HepG2 (cell line): ENCODE results near the gene ZNF26. TPM values are rescaled to one million over a fixed set of nuclear protein-coding genes. Genes with fewer than 3 reads are reported as not detected.
A peak's percentile ranks its signal among the peaks of the same experiment; 100 is the strongest.

ENCODE experiments used
- ATF7 ChIP-seq, 2 experiments: fragments of 450-650 bp in 1 of 2; sonication (generic) in 1 of 2; formaldehyde crosslinking in 1 of 2; IDR thresholded peaks; 2 replicates each; pipeline versions ENCODE4 v1.4.0 to v1.6.1; 2016 to 2020; ENCODE audit warnings: antibody characterized with exemption in 1 of 2, mild to moderate bottlenecking in 1 of 2, missing genetic modification reagents in 1 of 2
- ETV6 ChIP-seq: sonication (generic); formaldehyde crosslinking; conservative IDR thresholded peaks from 2 replicates; pipeline ENCODE4 v1.4.0; 2020; ENCODE audit warnings: missing genetic modification reagents
- PHF21A ChIP-seq: sonication (generic); formaldehyde crosslinking; IDR thresholded peaks from 2 replicates; pipeline ENCODE4 v1.5.0; 2020; ENCODE audit warnings: mild to moderate bottlenecking, missing genetic modification reagents
- STAT5B ChIP-seq: sonication (generic); formaldehyde crosslinking; IDR thresholded peaks from 2 replicates; pipeline ENCODE4 v1.4.0; 2020; ENCODE audit warnings: missing genetic modification reagents
- TAF15 ChIP-seq: fragments of 200-400 bp; formaldehyde crosslinking; IDR thresholded peaks from one replicate; pipeline ENCODE4 v1.6.1; 2018; ENCODE audit warnings: mild to moderate bottlenecking, low read depth, low read length; ENCODE audit not compliant: poor library complexity, severe bottlenecking
- WIZ ChIP-seq: sonication (generic); formaldehyde crosslinking; IDR thresholded peaks from 2 replicates; pipeline ENCODE4 v1.5.1; 2020; ENCODE audit warnings: mild to moderate bottlenecking, missing genetic modification reagents
- ZBTB3 ChIP-seq: sonication (generic); formaldehyde crosslinking; IDR thresholded peaks from 2 replicates; pipeline ENCODE4 v1.4.0; 2020; ENCODE audit warnings: low read depth, mild to moderate bottlenecking, moderate library complexity, missing genetic modification reagents, borderline replicate concordance
- ZEB1 ChIP-seq: IDR thresholded peaks from 2 replicates; pipeline ENCODE4 v1.6.1; 2012; ENCODE audit warnings: mild to moderate bottlenecking, low read depth, inconsistent platforms; ENCODE audit not compliant: insufficient replicate concordance
- ZMAT3 ChIP-seq: sonication (generic); formaldehyde crosslinking; conservative IDR thresholded peaks from 2 replicates; pipeline ENCODE4 v1.7.0; 2021; ENCODE audit warnings: missing genetic modification reagents
- ZNF124 ChIP-seq: sonication (generic); formaldehyde crosslinking; IDR thresholded peaks from 2 replicates; pipeline ENCODE4 v1.4.0; 2020; ENCODE audit warnings: missing genetic modification reagents
- ZNF383 ChIP-seq: sonication (generic); formaldehyde crosslinking; IDR thresholded peaks from 2 replicates; pipeline ENCODE4 v1.4.0; 2020; ENCODE audit warnings: missing genetic modification reagents, mild to moderate bottlenecking, borderline replicate concordance
- ZNF605 ChIP-seq: sonication (generic); formaldehyde crosslinking; IDR thresholded peaks from 2 replicates; pipeline ENCODE4 v1.8.0; 2022; ENCODE audit warnings: mild to moderate bottlenecking, missing genetic modification reagents
- ZNF776 ChIP-seq: sonication (generic); formaldehyde crosslinking; IDR thresholded peaks from 2 replicates; pipeline ENCODE4 v1.4.0; 2020; ENCODE audit warnings: mild to moderate bottlenecking, missing genetic modification reagents
- polyA plus RNA-seq, 8 experiments: library from polyadenylated mRNA; depleted of rRNA in 3 of 8; stranded (reverse) in 7 of 8; unstranded in 1 of 8; fragments of >200 nt; fragmentation: Illumina TruSeq in 4 of 8; extraction: Trizol in 4 of 8; gene quantifications; 2 replicates each; pipeline versions ENCODE4 v1.2.1 to v1.2.3, GENCODE V29; 2011 to 2016; ENCODE audit warnings: low read depth in 4 of 8, missing spikeins in 1 of 8, mixed read lengths in 1 of 8; ENCODE audit not compliant: insufficient read depth in 1 of 8
- total RNA-seq, 5 experiments: library from RNA; depleted of rRNA; stranded (reverse); fragments of >200 nt; fragmentation: Illumina TruSeq; extraction: Trizol; gene quantifications; 2 replicates each; pipeline ENCODE4 v1.2.3, GENCODE V29; 2016; ENCODE audit warnings: low read depth in 1 of 5
- TF ChIP-seq, protein P1 (sequence below): sonication (generic); formaldehyde crosslinking; IDR thresholded peaks from 2 replicates; pipeline ENCODE4 v1.5.0; 2020; ENCODE audit warnings: missing genetic modification reagents
- TF ChIP-seq, protein P2 (sequence below): sonication (generic); formaldehyde crosslinking; IDR thresholded peaks from 2 replicates; pipeline ENCODE4 v1.9.0; 2021; ENCODE audit warnings: mild to moderate bottlenecking, missing genetic modification reagents
- TF ChIP-seq, protein P3 (sequence below): sonication (generic); formaldehyde crosslinking; IDR thresholded peaks from 2 replicates; pipeline ENCODE4 v1.5.1; 2020; ENCODE audit warnings: missing genetic modification reagents, mild to moderate bottlenecking, borderline replicate concordance
- TF ChIP-seq, protein P4 (sequence below): sonication (generic); formaldehyde crosslinking; IDR thresholded peaks from 2 replicates; pipeline ENCODE4 v1.4.0; 2020; ENCODE audit warnings: missing genetic modification reagents, borderline replicate concordance

The ZNF26 gene
- total and polyA plus RNA-seq, 2 of the 13 experiments (the other 11 are each of a cell fraction or from before 2014, with no cell fraction given), result 3.8 to 6.5 TPM

DNA sequence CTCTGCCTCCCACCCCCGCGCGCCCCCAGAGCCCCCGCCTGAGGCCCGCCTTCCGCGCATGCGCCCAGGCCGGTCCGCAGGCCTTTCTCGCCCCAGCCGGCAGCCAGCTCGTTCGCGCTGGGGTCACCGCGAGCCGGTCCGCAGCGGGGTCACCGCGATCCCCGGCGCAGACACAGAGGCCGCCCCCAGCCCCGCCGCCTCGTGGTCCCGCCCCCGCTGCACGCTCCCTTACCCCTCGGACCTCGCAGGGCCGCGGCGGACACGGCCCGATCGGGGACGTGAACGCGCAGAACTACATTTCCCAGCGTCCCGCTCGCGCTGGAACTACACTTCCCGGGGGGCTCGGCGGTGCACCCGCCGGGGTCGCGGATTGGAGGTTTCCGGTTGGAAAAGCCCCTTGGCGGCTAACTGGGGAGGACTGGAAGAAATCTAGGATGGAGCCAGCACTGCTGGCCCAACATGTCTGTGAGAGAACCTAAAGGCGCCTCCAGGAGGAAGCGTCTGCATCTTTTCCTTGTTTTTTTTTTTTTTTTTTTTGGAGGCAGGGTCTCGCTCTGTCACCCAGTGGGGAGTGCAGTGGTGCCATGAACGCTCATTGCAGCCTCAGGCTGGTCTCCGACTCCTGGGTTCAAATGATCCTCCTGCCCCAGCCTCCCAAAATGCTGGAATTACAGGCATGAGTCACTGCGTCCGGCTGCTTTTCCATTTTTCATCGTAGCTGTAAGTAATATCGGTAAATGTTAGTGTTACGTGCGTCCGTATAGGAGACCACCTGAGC is 30.0 kb upstream of the ZNF26 start, which contains the start of gene ZNF605 (continued):
- TF ChIP-seq, protein P1, sequence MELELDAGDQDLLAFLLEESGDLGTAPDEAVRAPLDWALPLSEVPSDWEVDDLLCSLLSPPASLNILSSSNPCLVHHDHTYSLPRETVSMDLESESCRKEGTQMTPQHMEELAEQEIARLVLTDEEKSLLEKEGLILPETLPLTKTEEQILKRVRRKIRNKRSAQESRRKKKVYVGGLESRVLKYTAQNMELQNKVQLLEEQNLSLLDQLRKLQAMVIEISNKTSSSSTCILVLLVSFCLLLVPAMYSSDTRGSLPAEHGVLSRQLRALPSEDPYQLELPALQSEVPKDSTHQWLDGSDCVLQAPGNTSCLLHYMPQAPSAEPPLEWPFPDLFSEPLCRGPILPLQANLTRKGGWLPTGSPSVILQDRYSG (CRISPR knock-in tag), result no peak
- no peak for TF ChIP-seq ZNF605 (CRISPR knock-in tag)
- TF ChIP-seq ATF7 (IDR thresholded peaks at IDR 0.05), result no peak
- TF ChIP-seq ATF7 (CRISPR knock-in tag; IDR thresholded peaks at IDR 0.05), result no peak
- TF ChIP-seq ZNF383 (CRISPR knock-in tag), result no peak
- no peak for TF ChIP-seq ZNF124 (CRISPR knock-in tag)
- TF ChIP-seq, protein P2, sequence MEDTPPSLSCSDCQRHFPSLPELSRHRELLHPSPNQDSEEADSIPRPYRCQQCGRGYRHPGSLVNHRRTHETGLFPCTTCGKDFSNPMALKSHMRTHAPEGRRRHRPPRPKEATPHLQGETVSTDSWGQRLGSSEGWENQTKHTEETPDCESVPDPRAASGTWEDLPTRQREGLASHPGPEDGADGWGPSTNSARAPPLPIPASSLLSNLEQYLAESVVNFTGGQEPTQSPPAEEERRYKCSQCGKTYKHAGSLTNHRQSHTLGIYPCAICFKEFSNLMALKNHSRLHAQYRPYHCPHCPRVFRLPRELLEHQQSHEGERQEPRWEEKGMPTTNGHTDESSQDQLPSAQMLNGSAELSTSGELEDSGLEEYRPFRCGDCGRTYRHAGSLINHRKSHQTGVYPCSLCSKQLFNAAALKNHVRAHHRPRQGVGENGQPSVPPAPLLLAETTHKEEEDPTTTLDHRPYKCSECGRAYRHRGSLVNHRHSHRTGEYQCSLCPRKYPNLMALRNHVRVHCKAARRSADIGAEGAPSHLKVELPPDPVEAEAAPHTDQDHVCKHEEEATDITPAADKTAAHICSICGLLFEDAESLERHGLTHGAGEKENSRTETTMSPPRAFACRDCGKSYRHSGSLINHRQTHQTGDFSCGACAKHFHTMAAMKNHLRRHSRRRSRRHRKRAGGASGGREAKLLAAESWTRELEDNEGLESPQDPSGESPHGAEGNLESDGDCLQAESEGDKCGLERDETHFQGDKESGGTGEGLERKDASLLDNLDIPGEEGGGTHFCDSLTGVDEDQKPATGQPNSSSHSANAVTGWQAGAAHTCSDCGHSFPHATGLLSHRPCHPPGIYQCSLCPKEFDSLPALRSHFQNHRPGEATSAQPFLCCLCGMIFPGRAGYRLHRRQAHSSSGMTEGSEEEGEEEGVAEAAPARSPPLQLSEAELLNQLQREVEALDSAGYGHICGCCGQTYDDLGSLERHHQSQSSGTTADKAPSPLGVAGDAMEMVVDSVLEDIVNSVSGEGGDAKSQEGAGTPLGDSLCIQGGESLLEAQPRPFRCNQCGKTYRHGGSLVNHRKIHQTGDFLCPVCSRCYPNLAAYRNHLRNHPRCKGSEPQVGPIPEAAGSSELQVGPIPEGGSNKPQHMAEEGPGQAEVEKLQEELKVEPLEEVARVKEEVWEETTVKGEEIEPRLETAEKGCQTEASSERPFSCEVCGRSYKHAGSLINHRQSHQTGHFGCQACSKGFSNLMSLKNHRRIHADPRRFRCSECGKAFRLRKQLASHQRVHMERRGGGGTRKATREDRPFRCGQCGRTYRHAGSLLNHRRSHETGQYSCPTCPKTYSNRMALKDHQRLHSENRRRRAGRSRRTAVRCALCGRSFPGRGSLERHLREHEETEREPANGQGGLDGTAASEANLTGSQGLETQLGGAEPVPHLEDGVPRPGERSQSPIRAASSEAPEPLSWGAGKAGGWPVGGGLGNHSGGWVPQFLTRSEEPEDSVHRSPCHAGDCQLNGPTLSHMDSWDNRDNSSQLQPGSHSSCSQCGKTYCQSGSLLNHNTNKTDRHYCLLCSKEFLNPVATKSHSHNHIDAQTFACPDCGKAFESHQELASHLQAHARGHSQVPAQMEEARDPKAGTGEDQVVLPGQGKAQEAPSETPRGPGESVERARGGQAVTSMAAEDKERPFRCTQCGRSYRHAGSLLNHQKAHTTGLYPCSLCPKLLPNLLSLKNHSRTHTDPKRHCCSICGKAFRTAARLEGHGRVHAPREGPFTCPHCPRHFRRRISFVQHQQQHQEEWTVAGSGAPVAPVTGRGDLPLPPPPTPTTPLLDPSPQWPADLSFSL, result no peak
- peak; percentile 45 for TF ChIP-seq PHF21A (CRISPR knock-in tag)
- TF ChIP-seq ZBTB3 (CRISPR knock-in tag), result 0 out of 2 replicates have a peak, but pooled peaks have one; percentile 35
- TF ChIP-seq, protein P3, sequence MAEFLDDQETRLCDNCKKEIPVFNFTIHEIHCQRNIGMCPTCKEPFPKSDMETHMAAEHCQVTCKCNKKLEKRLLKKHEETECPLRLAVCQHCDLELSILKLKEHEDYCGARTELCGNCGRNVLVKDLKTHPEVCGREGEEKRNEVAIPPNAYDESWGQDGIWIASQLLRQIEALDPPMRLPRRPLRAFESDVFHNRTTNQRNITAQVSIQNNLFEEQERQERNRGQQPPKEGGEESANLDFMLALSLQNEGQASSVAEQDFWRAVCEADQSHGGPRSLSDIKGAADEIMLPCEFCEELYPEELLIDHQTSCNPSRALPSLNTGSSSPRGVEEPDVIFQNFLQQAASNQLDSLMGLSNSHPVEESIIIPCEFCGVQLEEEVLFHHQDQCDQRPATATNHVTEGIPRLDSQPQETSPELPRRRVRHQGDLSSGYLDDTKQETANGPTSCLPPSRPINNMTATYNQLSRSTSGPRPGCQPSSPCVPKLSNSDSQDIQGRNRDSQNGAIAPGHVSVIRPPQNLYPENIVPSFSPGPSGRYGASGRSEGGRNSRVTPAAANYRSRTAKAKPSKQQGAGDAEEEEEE (CRISPR knock-in tag), result no peak
- TF ChIP-seq ETV6 (CRISPR knock-in tag), result no peak
- 0 out of 2 replicates have a peak, but pooled peaks have one; percentile 38 for TF ChIP-seq WIZ
- TF ChIP-seq, protein P4, sequence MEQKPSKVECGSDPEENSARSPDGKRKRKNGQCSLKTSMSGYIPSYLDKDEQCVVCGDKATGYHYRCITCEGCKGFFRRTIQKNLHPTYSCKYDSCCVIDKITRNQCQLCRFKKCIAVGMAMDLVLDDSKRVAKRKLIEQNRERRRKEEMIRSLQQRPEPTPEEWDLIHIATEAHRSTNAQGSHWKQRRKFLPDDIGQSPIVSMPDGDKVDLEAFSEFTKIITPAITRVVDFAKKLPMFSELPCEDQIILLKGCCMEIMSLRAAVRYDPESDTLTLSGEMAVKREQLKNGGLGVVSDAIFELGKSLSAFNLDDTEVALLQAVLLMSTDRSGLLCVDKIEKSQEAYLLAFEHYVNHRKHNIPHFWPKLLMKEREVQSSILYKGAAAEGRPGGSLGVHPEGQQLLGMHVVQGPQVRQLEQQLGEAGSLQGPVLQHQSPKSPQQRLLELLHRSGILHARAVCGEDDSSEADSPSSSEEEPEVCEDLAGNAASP (CRISPR knock-in tag), result peak; percentile 73; the same call in 1 of the 2 replicates
- TF ChIP-seq ZEB1, result no peak
- TF ChIP-seq ZMAT3 (CRISPR knock-in tag), result no peak
- no peak for TF ChIP-seq TAF15
- TF ChIP-seq STAT5B, result no peak
- no peak for TF ChIP-seq ZNF776 (CRISPR knock-in tag)
